Kidney (tissue), 14 donors: ENCODE data around the gene PAGR1. TPM values are rescaled to one million over a fixed set of nuclear protein-coding genes. Genes with fewer than 3 reads are reported as not detected.

Experiments used
- DNase-seq, 5 donors: peaks; one replicate each; pipeline ENCODE4 v3.0.0-alpha.2; 2013 to 2020
- FAIRE-seq: peaks from 2 replicates; lab custom pipeline; 2012; peaks lifted over from hg19 to GRCh38; lab: Jason Lieb, UNC
- H3K27ac ChIP-seq, 2 donors: one replicate each; pipeline ENCODE4 v1.7.0; 2013; ENCODE audit warnings: low read depth in 2 of 2, low read length in 2 of 2, inconsistent platforms in 1 of 2
- H3K27me3 ChIP-seq: one replicate; pipeline ENCODE4 v1.7.1; 2013; ENCODE audit warnings: low read length, inconsistent platforms; ENCODE audit not compliant: control insufficient read depth, insufficient read depth
- H3K36me3 ChIP-seq, 3 donors: one replicate each; pipeline versions ENCODE4 v1.7.0 to v1.7.1; 2013; ENCODE audit warnings: low read length in 3 of 3, control low read depth in 1 of 3, inconsistent platforms in 1 of 3; ENCODE audit not compliant: insufficient read depth in 3 of 3, control insufficient read depth in 2 of 3
- H3K4me1 ChIP-seq, 3 donors: one replicate each; pipeline versions ENCODE4 v1.7.0 to v1.7.1; 2013; ENCODE audit warnings: low read length in 3 of 3, inconsistent platforms in 1 of 3, low read depth in 1 of 3; ENCODE audit not compliant: control insufficient read depth in 2 of 3, insufficient read depth in 2 of 3
- H3K4me3 ChIP-seq, 3 donors: one replicate each; pipeline versions ENCODE4 v1.7.0 to v1.8.1; 2013; ENCODE audit warnings: low read length in 3 of 3, control low read depth in 1 of 3, inconsistent platforms in 1 of 3
- H3K9ac ChIP-seq, 3 donors: one replicate each; pipeline versions ENCODE4 v1.7.0 to v1.7.1; 2013; ENCODE audit warnings: low read length in 3 of 3, control low read depth in 1 of 3, inconsistent platforms in 1 of 3
- H3K9me3 ChIP-seq, 3 donors: one replicate each; pipeline versions ENCODE4 v1.7.0 to v1.7.1; 2013; ENCODE audit warnings: low read length in 3 of 3, control low read depth in 1 of 3, inconsistent platforms in 1 of 3; ENCODE audit not compliant: control insufficient read depth in 2 of 3, insufficient read depth in 1 of 3
- intact Hi-C: fragments of 100-400 bp; cut with DNase I; formaldehyde crosslinking; loops from one replicate; pipeline ENCODE4 v1.11.1; 2022
- polyA plus RNA-seq: library from polyadenylated mRNA; stranded (reverse); fragments of 350-450 nt; fragmentation: Illumina TruSeq; extraction: RNeasy Lipid Tissue Mini Kit (QIAGEN cat#74804); gene quantifications from one replicate; pipeline ENCODE4 v1.2.3, GENCODE V29; 2014; ENCODE audit warnings: low read depth, low replicate concordance; ENCODE audit not compliant: insufficient read depth
- total RNA-seq: library from RNA; stranded (reverse); fragmentation: NEBNext Ultra II Directional; extraction: Animal tissue kit (Norgen Biotek cat#: 25700); gene quantifications from one replicate; pipeline ENCODE4 v1.2.1, GENCODE V29; 2021
- TF ChIP-seq, protein P1 (sequence below): IDR thresholded peaks from 3 replicates; pipeline ENCODE4 v1.5.1; 2012; ENCODE audit warnings: mild to moderate bottlenecking, moderate library complexity, borderline replicate concordance; ENCODE audit not compliant: insufficient read depth; ENCODE audit errors: extremely low read depth
- donor health status: control.
- donor health status: control.
- donor health status: control.
- donor health status: control.
- donor health status: control.
- donor health status: DM: yes; HTN: yes; CAD: no.
- donor health status: Normal renal cell carcinoma (clear cell type).

PAGR1 gene
- total and polyA plus RNA-seq, 2 donors from 2014 or later = 23.5 to 30.0 TPM

DNA sequence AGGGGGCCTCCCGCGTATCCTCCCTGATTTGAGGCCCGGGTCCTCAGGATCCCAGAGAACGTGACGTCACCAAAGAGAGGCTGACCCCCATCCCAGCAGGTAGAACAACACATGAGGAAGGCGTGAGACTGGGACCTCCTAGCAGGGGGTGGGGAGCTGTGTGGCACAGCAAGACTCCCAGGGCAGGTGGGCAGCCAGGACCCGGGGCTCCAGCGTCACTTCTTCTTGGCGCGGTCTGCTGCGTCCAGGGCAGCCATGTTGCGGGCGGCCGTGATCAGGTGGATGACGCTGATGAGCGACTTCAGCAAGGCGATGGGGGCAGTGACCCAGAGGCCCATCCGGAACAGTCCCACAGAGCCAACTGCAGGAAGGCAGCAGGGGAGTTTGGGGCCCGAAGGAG is 43.0 kb downstream of the PAGR1 start:
- peaks cover 0 to 12% (median 5%) of the 10 kb centered on the region in 3 donors for H3K4me1 ChIP-seq
- no peak overlapping the region for H3K4me3 ChIP-seq
- intact Hi-C loops = no loop called here
- DNase-seq (no peak), FAIRE-seq (no peak)
- TF ChIP-seq, protein P1, sequence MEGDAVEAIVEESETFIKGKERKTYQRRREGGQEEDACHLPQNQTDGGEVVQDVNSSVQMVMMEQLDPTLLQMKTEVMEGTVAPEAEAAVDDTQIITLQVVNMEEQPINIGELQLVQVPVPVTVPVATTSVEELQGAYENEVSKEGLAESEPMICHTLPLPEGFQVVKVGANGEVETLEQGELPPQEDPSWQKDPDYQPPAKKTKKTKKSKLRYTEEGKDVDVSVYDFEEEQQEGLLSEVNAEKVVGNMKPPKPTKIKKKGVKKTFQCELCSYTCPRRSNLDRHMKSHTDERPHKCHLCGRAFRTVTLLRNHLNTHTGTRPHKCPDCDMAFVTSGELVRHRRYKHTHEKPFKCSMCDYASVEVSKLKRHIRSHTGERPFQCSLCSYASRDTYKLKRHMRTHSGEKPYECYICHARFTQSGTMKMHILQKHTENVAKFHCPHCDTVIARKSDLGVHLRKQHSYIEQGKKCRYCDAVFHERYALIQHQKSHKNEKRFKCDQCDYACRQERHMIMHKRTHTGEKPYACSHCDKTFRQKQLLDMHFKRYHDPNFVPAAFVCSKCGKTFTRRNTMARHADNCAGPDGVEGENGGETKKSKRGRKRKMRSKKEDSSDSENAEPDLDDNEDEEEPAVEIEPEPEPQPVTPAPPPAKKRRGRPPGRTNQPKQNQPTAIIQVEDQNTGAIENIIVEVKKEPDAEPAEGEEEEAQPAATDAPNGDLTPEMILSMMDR = no peak
- no peak overlapping the region for H3K27ac ChIP-seq
- no peak overlapping the region for H3K9ac ChIP-seq
- peaks cover 0 to 5% (median 0%) of the 10 kb centered on the region in 3 donors for H3K36me3 ChIP-seq
- no peaks in the 10 kb centered on the region for H3K9me3 ChIP-seq
- H3K27me3 ChIP-seq = no peaks in the 10 kb centered on the region

DNA sequence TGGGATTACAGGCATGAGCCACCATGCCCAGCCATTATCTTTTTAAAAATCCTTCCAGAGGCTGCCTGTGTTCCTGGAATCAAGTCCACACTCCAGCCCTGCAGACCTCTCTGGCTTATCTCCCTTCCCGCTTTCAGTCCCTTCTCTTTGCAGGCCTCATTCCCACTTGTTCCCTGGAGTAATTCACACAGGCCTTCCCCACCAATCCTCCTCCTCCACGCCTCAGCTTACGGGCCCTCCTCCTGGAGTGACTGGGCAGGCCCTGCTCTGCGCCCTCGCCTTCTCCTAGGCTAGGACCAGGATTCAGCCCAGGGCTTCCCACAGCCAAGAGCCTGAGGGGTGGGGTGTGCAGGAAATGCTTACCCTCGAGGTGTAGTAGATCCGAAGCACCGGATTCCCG is 44.3 kb downstream of the PAGR1 start:
- DNase-seq (no peak), FAIRE-seq (no peak)
- Histone ChIP-seq H3K9ac (no peak overlapping the region), H3K36me3 (peaks cover 0 to 5% (median 0%) of the 10 kb centered on the region in 3 donors), H3K4me1 (peaks cover 0 to 12% (median 5%) of the 10 kb centered on the region in 3 donors), H3K9me3 (no peaks in the 10 kb centered on the region), H3K27me3 (no peaks in the 10 kb centered on the region), H3K27ac (no peak overlapping the region), H3K4me3 (no peak overlapping the region)
- intact Hi-C loops = no loop called here
- TF ChIP-seq, protein P1 = no peak

DNA sequence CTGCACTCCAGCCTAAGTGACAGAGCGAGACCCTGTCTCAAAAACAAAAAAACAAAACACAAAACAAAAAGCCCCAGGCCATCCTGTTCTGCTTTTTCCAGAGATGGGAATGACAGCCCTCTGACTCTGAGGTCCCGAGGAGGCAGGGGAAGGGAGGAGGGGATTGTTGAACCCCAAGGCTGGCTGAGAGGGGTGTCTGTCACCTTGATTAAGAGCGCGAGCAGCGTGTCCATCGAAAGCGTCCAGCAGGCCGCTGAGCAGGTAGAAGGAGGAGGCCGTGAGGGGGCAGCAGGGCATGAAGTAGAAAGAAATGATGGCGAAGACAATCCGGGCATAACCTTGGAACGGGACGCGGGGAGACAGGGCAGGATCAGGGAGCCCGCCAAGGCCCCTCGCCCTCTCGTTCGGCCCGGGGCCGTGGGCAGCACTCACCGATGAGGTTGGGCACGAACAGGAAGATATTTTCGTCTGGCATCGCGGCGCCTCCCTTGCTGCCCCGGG is 46.5 kb downstream of the PAGR1 start:
- H3K4me1 ChIP-seq = peaks cover 0 to 12% (median 5%) of the 10 kb centered on the region in 3 donors
- H3K9me3 ChIP-seq = no peaks in the 10 kb centered on the region
- FAIRE-seq = no peak
- peak overlapping the region; percentile 97 to 98 for H3K27ac ChIP-seq
- H3K9ac ChIP-seq = peak overlapping the region; percentile 60 to 86 (median 66)
- H3K27me3 ChIP-seq = no peaks in the 10 kb centered on the region
- intact Hi-C loops = no loop called here
- H3K4me3 ChIP-seq = peak overlapping the region; percentile 71 to 91 (median 87)
- TF ChIP-seq, protein P1 = peak; percentile 7
- peak in 4 of 5 donors; percentile 43 to 67 (median 60) for DNase-seq
- peaks cover 0 to 5% (median 0%) of the 10 kb centered on the region in 3 donors for H3K36me3 ChIP-seq
